Right cardiac atrium (tissue), 5 donors: Measurements from ENCODE around the gene AMACR. TPM values are rescaled to one million over a fixed set of nuclear protein-coding genes. Genes with fewer than 3 reads are reported as not detected.
A peak's percentile ranks its signal among the peaks of the same experiment; 100 is the strongest.
"Not testable (repeated sequence)": the region's sequence is repeated elsewhere in the genome, so short reads cannot be mapped to it uniquely, and the experiment has no call there.

Experiments used
- ATAC-seq, 2 donors: fragments of 200-7000 bp; cut with Tn5 transposase; one replicate each; pipeline versions ENCODE4 v1.8.0 to v1.9.1; 2020; ENCODE audit warnings: moderate library complexity in 2 of 2, mild to moderate bottlenecking in 1 of 2
- DNase-seq, 3 donors: peaks; one replicate each; pipeline ENCODE4 v3.0.0-alpha.2; 2020
- H3K27ac ChIP-seq: one replicate; pipeline ENCODE4 v1.5.1; 2013; ENCODE audit warnings: mild to moderate bottlenecking, low read length, control low read depth, moderate library complexity
- H3K27me3 ChIP-seq: one replicate; pipeline ENCODE4 v1.6.1; 2013; ENCODE audit not compliant: control insufficient read depth, insufficient read depth
- H3K4me1 ChIP-seq: one replicate; pipeline ENCODE4 v1.6.1; 2013; ENCODE audit warnings: low read length; ENCODE audit not compliant: control insufficient read depth, insufficient read depth
- H3K4me3 ChIP-seq: one replicate; pipeline ENCODE4 v1.5.1; 2013; ENCODE audit warnings: low read length, control low read depth
- H3K9me3 ChIP-seq: one replicate; pipeline ENCODE4 v1.6.1; 2013; ENCODE audit warnings: low read length; ENCODE audit not compliant: control insufficient read depth
- WGBS: extraction: QIAGEN DNeasy Blood & Tissue Kit; methylation state at CpG from one replicate; pipeline ENCODE4 v1.1.7; 2013; 5-methylcytosine and 5-hydroxymethylcytosine counted together
- intact Hi-C, 4 donors: fragments of 100-400 bp; cut with DNase I; formaldehyde crosslinking; loops; one replicate each; pipeline versions ENCODE4 v1.11.0 to v1.14.0; 2022 to 2023
- polyA plus RNA-seq: library from polyadenylated mRNA; stranded (reverse); fragments of 200-250 nt; gene quantifications from one replicate; pipeline ENCODE4 v1.2.3, GENCODE V29; 2013
- total RNA-seq, 4 donors: library from RNA; stranded (reverse); fragmentation: NEBNext Ultra II Directional; extraction: Animal tissue kit (Norgen Biotek cat#: 25700); gene quantifications; one replicate each; pipeline ENCODE4 v1.2.1, GENCODE V29; 2021
- donor health status: healthy with polysubstance abuse.
- donor health status: DM: no; HTN: yes; CAD: no.
- donor health status: DM: no; HTN: no; CAD: no.
- donor health status: DM: no; HTN: yes; CAD: no; lungs with severe emphysema.
- donor health status: DM: yes; HTN: yes; CAD: no.

AMACR gene
- total and polyA plus RNA-seq, 5 donors: 6.2 to 19.1 (median 11.4) TPM

DNA sequence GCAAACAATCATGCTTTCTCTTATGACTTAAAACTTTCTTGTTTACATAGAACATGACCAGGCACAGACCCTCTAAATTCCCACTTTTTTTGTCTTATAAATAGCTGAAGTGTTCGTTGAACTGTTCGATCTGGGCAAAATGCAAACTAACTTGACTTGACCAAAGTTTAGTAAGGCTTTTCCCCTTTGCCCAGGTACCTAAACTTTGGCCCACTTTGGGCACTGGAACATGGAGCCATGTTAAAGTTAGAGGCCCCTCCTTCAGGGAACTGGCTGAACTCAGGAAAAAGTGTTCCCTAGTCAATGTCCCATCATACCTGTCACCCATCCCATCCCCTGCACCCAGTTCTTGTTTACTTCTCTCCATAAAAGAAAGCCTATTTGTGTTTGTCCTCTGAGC lies 9.4 kb upstream of the AMACR start:
- 93% methylated on average over 2 of the region's 2 CpGs for WGBS
- H3K27ac ChIP-seq: no peak overlapping the region
- no peaks in the 10 kb centered on the region for H3K9me3 ChIP-seq
- ATAC-seq (no peak), DNase-seq (no peak)
- H3K27me3 ChIP-seq: no peaks in the 10 kb centered on the region
- peaks cover under 1% of the 10 kb centered on the region for H3K4me1 ChIP-seq
- intact Hi-C loops: no loop called here
- no peak overlapping the region for H3K4me3 ChIP-seq

DNA sequence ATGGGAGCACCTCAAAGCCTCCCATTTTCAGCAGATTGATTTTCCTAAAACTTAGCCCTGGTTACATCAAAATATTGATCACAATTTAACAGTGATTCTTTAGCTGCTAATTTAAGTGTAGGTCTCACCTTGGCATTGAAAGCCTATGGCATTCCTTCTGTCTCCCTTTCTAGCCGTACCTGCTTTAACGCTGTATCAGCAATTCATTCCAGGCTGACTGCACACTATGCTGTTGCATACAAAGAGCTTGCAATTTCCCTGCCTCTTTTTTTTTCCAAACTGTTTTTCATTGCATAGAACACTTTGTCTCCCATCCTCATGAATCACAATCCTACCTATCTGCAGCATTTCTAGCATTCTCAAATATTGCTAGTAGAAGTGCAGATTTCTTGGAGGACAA lies 8.9 kb upstream of the AMACR start:
- H3K9me3 ChIP-seq: no peaks in the 10 kb centered on the region
- ATAC-seq: no peak
- no peak overlapping the region for H3K27ac ChIP-seq
- DNase-seq: no peak
- H3K4me1 ChIP-seq: no peaks in the 10 kb centered on the region
- H3K27me3 ChIP-seq: no peaks in the 10 kb centered on the region
- no peak overlapping the region for H3K4me3 ChIP-seq
- WGBS: 93% methylated on average over 2 of the region's 2 CpGs
- intact Hi-C loops: no loop called here

DNA sequence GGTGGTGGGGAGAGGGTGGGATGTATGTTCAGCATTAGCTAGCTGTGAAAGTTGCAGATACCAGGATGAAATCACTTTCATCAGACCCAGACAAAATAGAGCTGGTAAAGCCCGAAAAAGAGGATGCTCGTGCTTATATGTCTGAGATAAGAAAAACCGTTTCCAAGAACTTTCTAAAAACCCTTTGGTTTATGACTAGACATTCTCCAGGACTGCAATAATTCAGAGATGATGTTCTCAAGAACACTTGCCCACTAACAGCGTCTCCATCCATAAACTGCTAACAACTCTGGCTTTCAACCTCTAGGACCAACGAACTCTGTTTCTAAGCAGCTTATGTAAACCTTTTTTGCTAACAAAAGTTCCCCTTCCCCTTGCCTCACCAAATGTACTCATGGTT lies 8.4 kb upstream of the AMACR start:
- Histone ChIP-seq H3K4me1 (no peaks in the 10 kb centered on the region), H3K27me3 (no peaks in the 10 kb centered on the region), H3K4me3 (no peak overlapping the region), H3K9me3 (no peaks in the 10 kb centered on the region), H3K27ac (no peak overlapping the region)
- 83% methylated on average over 5 of the region's 5 CpGs for WGBS
- intact Hi-C loops: no loop called here
- no peak for ATAC-seq
- DNase-seq: no peak

DNA sequence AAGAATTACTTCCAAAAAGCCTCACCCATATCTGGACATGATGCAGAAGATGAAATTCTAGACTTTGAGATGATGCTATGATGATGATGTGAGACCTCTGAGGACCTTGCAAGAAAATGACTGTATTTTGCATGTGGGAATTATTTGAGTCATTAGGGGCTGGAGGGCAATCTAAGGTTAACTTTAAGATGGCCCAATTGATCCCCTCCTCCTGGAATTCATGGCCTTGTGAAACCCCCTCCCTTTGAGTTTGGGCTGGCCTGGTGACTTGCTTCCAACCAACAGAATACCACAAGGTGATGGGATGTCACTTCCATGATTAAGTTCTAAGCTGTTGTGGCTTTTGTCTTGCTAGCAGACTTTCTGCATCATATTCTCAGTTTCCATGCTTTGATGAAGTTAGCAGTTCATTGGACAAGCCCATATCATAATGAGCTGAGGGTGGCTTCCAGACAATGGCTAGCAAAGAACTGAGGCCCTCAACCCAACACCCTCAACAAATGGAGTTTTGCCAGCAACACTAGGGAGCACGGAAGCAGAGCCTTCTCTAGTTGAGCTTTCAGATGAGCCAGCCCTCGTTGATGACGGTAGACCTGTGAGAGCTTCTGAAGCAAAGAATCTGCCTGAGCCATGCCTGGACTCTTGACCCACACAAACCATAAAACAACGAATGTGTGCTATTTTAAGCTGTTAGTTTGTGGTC lies 7.4 kb upstream of the AMACR start:
- intact Hi-C loops: no loop called here
- Histone ChIP-seq H3K9me3 (no peaks in the 10 kb centered on the region), H3K4me1 (no peaks in the 10 kb centered on the region), H3K4me3 (no peak overlapping the region), H3K27me3 (no peaks in the 10 kb centered on the region), H3K27ac (no peak overlapping the region)
- ATAC-seq: no peak
- 84% methylated on average over 4 of the region's 4 CpGs for WGBS
- no peak for DNase-seq

DNA sequence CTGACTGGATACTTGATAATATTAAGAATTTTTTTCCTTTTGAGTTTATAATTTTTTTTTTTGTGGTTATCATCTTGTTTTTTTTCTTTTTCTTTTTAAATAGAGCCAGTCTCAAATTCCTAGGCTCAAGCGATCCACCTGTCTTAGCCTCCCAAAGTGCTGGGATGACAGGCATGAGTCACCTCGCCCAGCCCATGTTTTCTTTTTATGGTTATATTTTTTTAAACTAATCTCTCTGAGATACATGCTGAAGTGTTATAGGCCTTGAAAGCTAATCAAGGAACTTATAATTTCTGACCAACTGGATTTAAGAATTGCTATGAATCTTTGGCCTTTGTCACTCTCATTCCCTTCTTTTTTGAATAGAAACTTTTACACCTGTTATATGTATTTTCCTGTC lies 6.8 kb upstream of the AMACR start:
- Histone ChIP-seq H3K9me3 (no peaks in the 10 kb centered on the region), H3K4me1 (no peaks in the 10 kb centered on the region), H3K27me3 (no peaks in the 10 kb centered on the region), H3K27ac (no peak overlapping the region), H3K4me3 (no peak overlapping the region)
- intact Hi-C loops: no loop called here
- DNase-seq (no peak), ATAC-seq (no peak)
- 98% methylated on average over 2 of the region's 2 CpGs for WGBS

DNA sequence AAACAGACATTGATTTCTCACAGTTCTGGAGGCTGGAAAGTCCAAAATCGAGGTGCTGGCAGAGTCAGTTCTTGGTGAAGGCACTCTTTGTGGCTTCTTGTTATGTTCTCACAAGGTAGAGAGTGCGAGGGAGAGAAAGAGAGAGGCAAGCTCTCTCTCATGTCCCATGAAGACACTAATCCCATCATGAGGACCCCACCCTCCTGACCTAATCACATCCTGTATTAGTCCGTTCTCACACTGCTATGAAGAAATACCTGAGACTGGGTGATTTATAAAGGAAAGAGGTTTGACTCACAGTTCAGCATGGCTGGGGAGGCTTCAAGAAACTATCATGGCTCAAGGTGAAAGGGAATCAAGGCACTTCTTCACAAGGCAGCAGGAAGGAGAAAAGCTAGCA lies 5.7 kb upstream of the AMACR start:
- 93% methylated on average over 3 of the region's 3 CpGs for WGBS
- intact Hi-C loops: no loop called here

DNA sequence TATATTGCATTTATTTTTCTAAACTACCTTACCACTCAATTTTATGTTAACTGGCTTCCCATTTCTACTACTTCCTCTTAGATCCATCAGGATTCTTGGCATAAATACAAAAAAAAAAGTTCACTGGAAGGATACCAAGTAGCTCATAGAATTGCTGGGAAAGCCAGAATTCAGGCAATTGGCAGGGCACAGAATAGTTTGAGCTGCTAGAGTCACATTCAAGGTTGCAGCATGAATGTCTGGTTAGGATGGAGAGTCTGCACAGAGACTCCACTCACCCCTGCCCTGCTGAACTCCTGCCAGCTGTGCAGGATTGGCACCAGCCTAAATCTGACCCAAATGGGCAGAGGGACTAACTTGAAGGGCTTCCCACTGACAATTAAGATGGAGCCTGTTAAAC lies 4.9 kb upstream of the AMACR start:
- no peak overlapping the region for H3K27ac ChIP-seq
- no peaks in the 10 kb centered on the region for H3K9me3 ChIP-seq
- no peak overlapping the region for H3K4me3 ChIP-seq
- ATAC-seq (no peak), DNase-seq (peak in 1 of 3 donors; percentile 42)
- H3K4me1 ChIP-seq: no peaks in the 10 kb centered on the region
- no peaks in the 10 kb centered on the region for H3K27me3 ChIP-seq
- intact Hi-C loops: no loop called here

More for the DNA sequence above, 5.7 kb upstream of the AMACR start:
- H3K27me3 ChIP-seq: no peaks in the 10 kb centered on the region
- no peak overlapping the region for H3K4me3 ChIP-seq
- ATAC-seq: no peak
- DNase-seq: no peak
- H3K4me1 ChIP-seq: no peaks in the 10 kb centered on the region
- no peaks in the 10 kb centered on the region for H3K9me3 ChIP-seq
- H3K27ac ChIP-seq: no peak overlapping the region

DNA sequence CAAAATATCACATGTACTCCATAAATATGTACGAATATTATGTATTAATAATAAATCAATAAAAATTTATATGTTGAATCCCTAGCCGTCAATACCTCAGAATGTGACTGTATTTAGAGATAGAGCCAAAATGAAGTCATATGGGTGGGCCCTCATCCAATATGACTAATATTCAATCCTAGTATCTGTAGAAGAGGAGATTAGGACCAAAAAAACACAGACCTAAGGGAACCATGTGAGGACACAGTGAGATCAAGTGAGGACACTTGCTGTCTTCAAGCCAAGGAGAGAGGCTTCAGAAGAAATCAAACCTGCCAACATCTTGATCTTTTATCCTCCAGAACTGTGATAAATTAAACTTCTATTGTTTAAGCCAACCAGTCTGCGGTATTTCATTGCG lies 3.7 kb upstream of the AMACR start:
- DNase-seq (no peak), ATAC-seq (no peak)
- Histone ChIP-seq H3K4me3 (no peak overlapping the region), H3K4me1 (peaks cover 2% of the 10 kb centered on the region), H3K27ac (no peak overlapping the region), H3K9me3 (no peaks in the 10 kb centered on the region), H3K27me3 (no peaks in the 10 kb centered on the region)
- intact Hi-C loops: no loop called here
- WGBS: 66% methylated on average over 4 of the region's 4 CpGs

DNA sequence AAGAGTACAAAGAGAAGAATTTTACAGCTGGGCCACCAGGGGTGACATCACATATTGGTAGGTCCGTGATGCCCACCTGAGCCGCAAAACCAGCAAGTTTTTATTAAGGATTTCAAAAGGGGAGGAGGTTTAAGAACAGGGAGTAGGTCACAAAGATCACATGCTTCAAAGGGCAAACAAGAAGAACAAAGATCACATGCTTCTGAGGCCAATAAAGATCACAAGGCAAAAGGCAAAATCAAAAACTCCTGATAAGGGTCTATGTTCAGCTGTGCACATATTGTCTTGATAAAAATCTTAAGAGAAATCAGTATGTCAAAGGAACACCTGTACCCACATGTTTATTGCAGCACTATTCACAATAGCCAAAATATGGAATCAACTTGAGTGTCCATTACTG lies 2.3 kb upstream of the AMACR start:
- intact Hi-C loops: not testable (repeated sequence)
- WGBS: 97% methylated on average over 2 of the region's 2 CpGs

DNA sequence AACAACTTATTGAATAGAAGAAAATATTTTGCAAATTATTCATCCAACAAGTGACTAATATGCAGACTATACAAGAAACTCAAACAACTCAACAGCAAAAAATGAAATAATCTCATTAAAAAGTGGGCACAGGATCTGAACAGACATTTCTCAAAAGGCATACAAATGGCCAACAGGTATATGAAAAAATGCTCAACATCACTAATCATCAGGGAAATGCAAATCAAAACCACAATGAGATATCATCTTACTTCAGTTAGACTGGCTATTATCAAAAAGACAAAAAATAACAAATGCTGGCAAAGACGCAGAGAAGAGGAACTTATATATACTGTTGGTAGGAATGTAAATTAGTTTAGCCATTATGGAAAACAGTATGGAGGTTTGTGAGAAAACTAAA lies 1.8 kb upstream of the AMACR start:
- 89% methylated on average over 1 of the region's 1 CpG for WGBS

More for the DNA sequence above, 2.3 kb upstream of the AMACR start:
- ATAC-seq, H3K27ac ChIP-seq, H3K9me3 ChIP-seq, DNase-seq, H3K27me3 ChIP-seq, H3K4me3 ChIP-seq, H3K4me1 ChIP-seq: not testable (repeated sequence)

DNA sequence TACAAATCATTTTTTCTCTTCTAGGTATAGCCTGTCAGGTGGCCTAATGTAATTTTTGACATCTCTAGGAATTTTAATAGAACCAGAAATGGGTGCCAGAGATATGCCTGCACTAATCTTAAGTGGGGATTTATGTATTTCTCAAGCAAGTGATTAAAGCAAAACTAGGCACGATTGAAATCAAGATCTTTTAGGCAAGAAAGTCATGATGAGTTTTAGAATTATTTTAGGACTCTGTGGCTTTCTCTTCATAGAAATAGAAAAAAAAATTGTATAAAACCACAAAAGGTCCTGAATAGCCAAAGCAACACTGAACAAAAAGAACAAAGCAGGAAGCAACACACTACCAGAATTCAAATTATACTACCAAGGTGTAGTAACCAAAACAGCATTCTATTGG lies 952 bp upstream of the AMACR start:
- Histone ChIP-seq H3K27me3 (no peaks in the 10 kb centered on the region), H3K27ac (no peak overlapping the region), H3K9me3 (no peaks in the 10 kb centered on the region), H3K4me1 (peaks cover 2% of the 10 kb centered on the region), H3K4me3 (peak overlapping the region; percentile 48)
- DNase-seq: no peak
- no peak for ATAC-seq
- WGBS: 10% methylated on average over 1 of the region's 1 CpG
- intact Hi-C loops: no loop called here

More for the DNA sequence above, 1.8 kb upstream of the AMACR start:
- Histone ChIP-seq H3K4me3 (no peak overlapping the region), H3K9me3 (no peaks in the 10 kb centered on the region), H3K4me1 (peaks cover 2% of the 10 kb centered on the region), H3K27ac (no peak overlapping the region), H3K27me3 (no peaks in the 10 kb centered on the region)
- intact Hi-C loops: no loop called here
- DNase-seq (no peak), ATAC-seq (no peak)

DNA sequence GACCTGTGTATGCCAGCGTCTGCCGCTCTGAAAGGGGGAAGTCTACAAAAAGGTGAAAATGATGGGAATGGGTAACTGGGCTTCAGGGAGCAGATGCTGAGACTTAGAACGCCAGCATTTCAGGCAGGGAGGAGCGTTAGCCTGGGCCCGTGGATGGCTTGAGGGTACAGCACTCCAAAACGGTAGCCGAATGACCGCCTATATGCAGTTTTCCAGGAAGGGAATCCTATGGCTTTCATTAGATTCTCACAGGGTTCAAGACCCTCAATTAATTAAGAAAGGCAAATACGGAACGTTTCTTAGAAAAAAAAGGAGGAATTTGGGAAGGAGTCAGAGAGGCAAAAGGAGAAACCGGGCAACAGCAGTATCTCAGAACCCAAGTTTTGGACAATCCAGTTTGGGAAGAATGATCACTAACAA lies 639 bp downstream of the AMACR start:
- 4% methylated on average over 11 of the region's 11 CpGs for WGBS
- ATAC-seq (peak; percentile 36 to 39), DNase-seq (peak in 1 of 3 donors; percentile 63)
- intact Hi-C loops: no loop called here
- peak overlapping the region; percentile 96 for H3K27ac ChIP-seq
- no peaks in the 10 kb centered on the region for H3K9me3 ChIP-seq
- peaks cover 4% of the 10 kb centered on the region for H3K4me1 ChIP-seq
- no peaks in the 10 kb centered on the region for H3K27me3 ChIP-seq
- H3K4me3 ChIP-seq: peak overlapping the region; percentile 48
